Osteoblast (primary cell): Measurements from ENCODE around the gene TMEM183A. TPM values are rescaled to one million over a fixed set of nuclear protein-coding genes. Genes with fewer than 3 reads are reported as not detected.

Source experiments
- DNase-seq: peaks from one replicate; pipeline ENCODE4 v3.0.0; 2011; ENCODE audit warnings: low spot score, mixed read lengths; ENCODE audit not compliant: insufficient read length; ENCODE audit errors: missing footprints
- H2AFZ ChIP-seq: 2 replicates; pipeline ENCODE4 v1.6.0; 2011; ENCODE audit warnings: mild to moderate bottlenecking, low read length
- H3K27ac ChIP-seq: 2 replicates; pipeline ENCODE4 v1.5.1; 2011; ENCODE audit warnings: mild to moderate bottlenecking, low read depth, low read length, moderate library complexity
- H3K27me3 ChIP-seq: 2 replicates; pipeline ENCODE4 v1.6.0; 2012; ENCODE audit warnings: mild to moderate bottlenecking, control low read depth, inconsistent platforms, low read length, moderate library complexity; ENCODE audit not compliant: insufficient read depth
- H3K36me3 ChIP-seq: 2 replicates; pipeline ENCODE4 v1.5.1; 2011; ENCODE audit warnings: mild to moderate bottlenecking, low read length, control low read depth, moderate library complexity; ENCODE audit not compliant: insufficient read depth
- H3K4me1 ChIP-seq: 2 replicates; pipeline ENCODE4 v1.5.1; 2011; ENCODE audit warnings: mild to moderate bottlenecking, low read length, control low read depth, moderate library complexity; ENCODE audit not compliant: insufficient read depth
- H3K4me2 ChIP-seq: 2 replicates; pipeline ENCODE4 v1.6.0; 2011; ENCODE audit warnings: mild to moderate bottlenecking, low read length; ENCODE audit not compliant: insufficient read depth
- H3K4me3 ChIP-seq: fragments of 200-600 bp; sonication (generic); 3 replicates; pipeline ENCODE4 v1.5.1; 2012; ENCODE audit warnings: mild to moderate bottlenecking, low read length, inconsistent platforms; ENCODE audit not compliant: insufficient read depth
- H3K79me2 ChIP-seq: 2 replicates; pipeline ENCODE4 v1.6.0; 2012; ENCODE audit warnings: mild to moderate bottlenecking, low read length, control low read depth, inconsistent platforms; ENCODE audit not compliant: insufficient read depth
- H3K9me3 ChIP-seq: 2 replicates; pipeline ENCODE4 v1.5.1; 2011; ENCODE audit warnings: low read depth, low read length, control low read depth
- H4K20me1 ChIP-seq: 2 replicates; pipeline ENCODE4 v1.6.0; 2012; ENCODE audit warnings: mild to moderate bottlenecking, low read length, control low read depth; ENCODE audit not compliant: insufficient read depth
- total RNA-seq: library from RNA; depleted of rRNA; stranded (reverse); fragments of >200 nt; gene quantifications from 2 replicates; pipeline ENCODE4 v1.2.3, GENCODE V29; 2012
- TF ChIP-seq, protein P1 (sequence below): IDR thresholded peaks from 2 replicates; pipeline ENCODE4 v1.5.1; 2011; ENCODE audit warnings: mild to moderate bottlenecking, low read depth, low read length, moderate library complexity; ENCODE audit errors: extremely low read depth

Gene TMEM183A
- total RNA-seq, 1 donor = 118 TPM

DNA sequence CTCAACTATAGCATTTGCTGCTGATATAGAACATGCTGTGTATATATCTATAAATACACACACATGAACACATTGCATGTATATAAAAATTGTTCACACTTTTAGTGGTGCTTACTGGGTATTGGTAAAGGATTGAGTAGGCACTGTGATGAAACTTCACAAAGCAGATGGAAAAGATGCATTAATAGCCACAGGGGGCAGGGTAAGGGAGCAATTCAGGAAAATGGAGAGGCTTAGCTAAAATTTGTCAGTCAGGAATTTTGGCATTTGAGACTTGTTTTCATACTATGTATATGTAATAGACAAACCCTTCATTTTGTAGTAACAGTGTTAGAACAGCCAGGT, 18.5 kb downstream of the TMEM183A start:
- TF ChIP-seq, protein P1, sequence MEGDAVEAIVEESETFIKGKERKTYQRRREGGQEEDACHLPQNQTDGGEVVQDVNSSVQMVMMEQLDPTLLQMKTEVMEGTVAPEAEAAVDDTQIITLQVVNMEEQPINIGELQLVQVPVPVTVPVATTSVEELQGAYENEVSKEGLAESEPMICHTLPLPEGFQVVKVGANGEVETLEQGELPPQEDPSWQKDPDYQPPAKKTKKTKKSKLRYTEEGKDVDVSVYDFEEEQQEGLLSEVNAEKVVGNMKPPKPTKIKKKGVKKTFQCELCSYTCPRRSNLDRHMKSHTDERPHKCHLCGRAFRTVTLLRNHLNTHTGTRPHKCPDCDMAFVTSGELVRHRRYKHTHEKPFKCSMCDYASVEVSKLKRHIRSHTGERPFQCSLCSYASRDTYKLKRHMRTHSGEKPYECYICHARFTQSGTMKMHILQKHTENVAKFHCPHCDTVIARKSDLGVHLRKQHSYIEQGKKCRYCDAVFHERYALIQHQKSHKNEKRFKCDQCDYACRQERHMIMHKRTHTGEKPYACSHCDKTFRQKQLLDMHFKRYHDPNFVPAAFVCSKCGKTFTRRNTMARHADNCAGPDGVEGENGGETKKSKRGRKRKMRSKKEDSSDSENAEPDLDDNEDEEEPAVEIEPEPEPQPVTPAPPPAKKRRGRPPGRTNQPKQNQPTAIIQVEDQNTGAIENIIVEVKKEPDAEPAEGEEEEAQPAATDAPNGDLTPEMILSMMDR = no peak
- peak; percentile 90 for DNase-seq
- H3K27ac ChIP-seq = peak overlapping the region; percentile 54
- H3K4me1 ChIP-seq = peaks cover 10% of the 10 kb centered on the region
- H3K4me3 ChIP-seq = peak overlapping the region; percentile 75
- no peaks in the 10 kb centered on the region for H3K9me3 ChIP-seq
- H3K27me3 ChIP-seq = peaks cover 11% of the 10 kb centered on the region
- H3K79me2 ChIP-seq = no peaks in the 10 kb centered on the region
- H4K20me1 ChIP-seq = no peaks in the 10 kb centered on the region
- H2AFZ ChIP-seq = peak overlapping the region; percentile 100
- H3K4me2 ChIP-seq = peak overlapping the region; percentile 83
- H3K36me3 ChIP-seq = peaks cover 28% of the 10 kb centered on the region

DNA sequence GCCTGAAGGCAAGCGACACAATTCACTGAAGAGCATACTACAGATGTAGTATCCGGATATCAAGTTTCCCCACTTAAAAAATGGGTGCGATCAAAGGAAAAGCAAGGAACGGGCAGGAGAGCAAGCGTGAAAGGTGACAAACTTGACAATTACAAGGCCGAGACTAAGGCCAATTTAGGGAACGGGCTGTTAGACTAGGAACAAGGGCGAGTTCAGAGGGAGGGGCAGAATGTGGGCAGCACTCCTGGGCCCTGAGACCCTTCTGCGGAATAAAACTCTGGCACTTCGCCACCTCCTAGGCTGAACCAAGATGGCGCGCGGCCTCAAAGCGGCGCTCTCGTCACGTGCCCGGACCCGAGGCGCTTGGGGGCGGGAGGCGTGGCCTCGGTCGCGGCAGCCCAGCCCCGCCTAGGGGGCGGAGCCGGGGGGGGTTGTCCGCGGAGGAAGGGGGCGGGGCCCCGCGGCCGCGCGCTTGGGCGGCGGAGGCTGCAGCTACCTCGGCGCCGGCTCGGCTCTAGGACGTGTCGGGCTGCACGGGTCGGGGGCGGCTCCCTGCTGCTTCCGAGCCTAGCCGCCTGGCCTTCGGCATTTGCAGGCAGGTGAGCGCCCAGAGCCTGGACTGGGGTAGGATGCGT, 19.0 kb downstream of the TMEM183A start, which contains the start of gene PPFIA4:
Gene PPFIA4 (plus strand): TSS at position 461 of the 635 bp plus-strand sequence. CDS start 12,518 bp downstream, outside the sequence.
- Histone ChIP-seq H3K27ac (peak within 1 kb of the TSS; percentile 54), H3K4me1 (peaks cover 10% of the 10 kb centered on the region), H3K4me2 (peak within 1 kb of the TSS; percentile 83), H3K4me3 (peak within 1 kb of the TSS; percentile 75), H3K79me2 (no peaks in the 10 kb centered on the region), H3K27me3 (peaks cover 11% of the 10 kb centered on the region), H2AFZ (peak within 1 kb of the TSS; percentile 100), H4K20me1 (no peaks in the 10 kb centered on the region), H3K9me3 (no peaks in the 10 kb centered on the region), H3K36me3 (peaks cover 23% of the 10 kb centered on the region)
- peak; percentile 99 for DNase-seq
- TF ChIP-seq, protein P1 = no peak

DNA sequence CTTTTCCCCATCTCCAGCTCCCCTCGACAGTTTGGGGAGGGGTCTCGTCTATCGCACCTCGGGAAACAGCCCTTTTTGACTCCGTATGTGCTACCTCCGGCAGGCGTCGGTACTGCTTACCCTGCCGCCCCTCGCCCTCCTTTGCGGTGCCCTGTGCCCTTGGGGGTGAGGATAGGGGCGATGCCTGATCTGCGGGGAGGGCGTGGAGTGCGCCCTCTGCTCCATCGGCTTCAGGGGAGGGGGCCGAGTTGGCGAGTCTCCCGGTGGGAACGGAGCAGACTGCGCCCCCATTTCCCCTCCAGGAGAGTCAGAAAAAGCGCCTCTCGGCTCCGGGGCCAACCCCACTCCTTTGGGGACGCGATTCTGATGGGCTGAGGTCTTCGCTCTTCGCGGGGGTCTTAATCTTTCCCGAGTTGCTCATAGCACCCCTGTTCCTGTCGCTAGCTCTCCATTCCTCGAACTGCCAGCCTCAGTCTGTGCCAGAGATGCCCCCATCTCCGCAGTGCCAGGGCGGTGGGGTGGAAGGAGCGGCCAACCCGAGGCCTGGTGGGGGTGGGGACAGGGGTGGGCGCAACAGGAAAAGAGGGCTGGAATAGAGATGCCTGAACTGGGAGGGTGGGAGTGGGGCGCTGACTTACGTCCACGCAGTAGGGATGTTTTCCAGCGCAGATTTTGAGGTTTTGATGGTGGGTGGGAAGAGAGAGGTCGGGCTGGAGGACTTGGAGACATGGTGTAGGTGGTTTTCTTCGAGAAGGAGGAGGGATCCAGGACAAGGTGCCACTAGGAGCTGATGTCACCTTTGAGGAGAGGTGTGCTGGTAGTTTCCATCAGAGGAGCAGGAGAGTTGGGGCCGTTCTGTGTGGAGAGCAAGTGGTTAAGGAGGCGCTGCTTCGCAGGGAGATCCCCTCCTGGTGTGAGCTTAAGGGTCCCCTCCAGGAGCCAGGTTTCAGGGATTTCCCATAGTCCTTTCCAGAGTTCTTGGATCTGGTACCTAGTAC, 19.8 kb downstream of the TMEM183A start:
- peak; percentile 81 for DNase-seq
- H3K4me2 ChIP-seq = peak overlapping the region; percentile 83
- H4K20me1 ChIP-seq = no peaks in the 10 kb centered on the region
- peaks cover 15% of the 10 kb centered on the region for H3K36me3 ChIP-seq
- TF ChIP-seq, protein P1 = no peak
- H3K27ac ChIP-seq = no peak overlapping the region
- H3K4me1 ChIP-seq = peaks cover 10% of the 10 kb centered on the region
- H3K9me3 ChIP-seq = no peaks in the 10 kb centered on the region
- H3K79me2 ChIP-seq = no peaks in the 10 kb centered on the region
- peaks cover 11% of the 10 kb centered on the region for H3K27me3 ChIP-seq
- peak overlapping the region; percentile 75 for H3K4me3 ChIP-seq
- peak overlapping the region; percentile 49 for H2AFZ ChIP-seq
